GM12878 (cell line): ENCODE data around the gene MTM1. TPM values are rescaled to one million over a fixed set of nuclear protein-coding genes. Genes with fewer than 3 reads are reported as not detected.

Experiments used
- ATF7 ChIP-seq: fragments of 450-650 bp; IDR thresholded peaks from 2 replicates; pipeline ENCODE4 v1.6.1; 2016; ENCODE audit warnings: low read depth, mild to moderate bottlenecking
- BCL3 ChIP-seq: IDR thresholded peaks from 2 replicates; pipeline ENCODE4 v1.6.1; 2011; ENCODE audit warnings: borderline replicate concordance, low read depth, mild to moderate bottlenecking, moderate library complexity, low read length; ENCODE audit not compliant: insufficient read depth, poor library complexity, severe bottlenecking
- BCLAF1 ChIP-seq: fragments of 450-650 bp; IDR thresholded peaks from 2 replicates; pipeline ENCODE4 v1.6.1; 2017; ENCODE audit warnings: antibody characterized with exemption, mild to moderate bottlenecking, moderate library complexity
- BRCA1 ChIP-seq: IDR thresholded peaks from 2 replicates; pipeline ENCODE4 v1.6.1; 2011; ENCODE audit warnings: low read depth, low read length, improper control_type of control experiment
- CBFB ChIP-seq: IDR thresholded peaks from 2 replicates; pipeline ENCODE4 v1.6.1; 2016; ENCODE audit warnings: antibody characterized with exemption, low read depth
- CBX3 ChIP-seq: fragments of 200-600 bp; sonication (generic); IDR thresholded peaks from 2 replicates; pipeline ENCODE4 v1.6.1; 2016; ENCODE audit warnings: low read depth, borderline replicate concordance
- EGR1 ChIP-seq, 2 experiments: IDR thresholded peaks; 1 replicate in 1 of 2; 2 replicates in 1 of 2; pipeline ENCODE4 v1.6.1; 2011 to 2012; ENCODE audit warnings: low read depth in 2 of 2, low read length in 2 of 2, borderline replicate concordance in 1 of 2, mild to moderate bottlenecking in 1 of 2, moderate library complexity in 1 of 2
- ESRRA ChIP-seq: IDR thresholded peaks from 2 replicates; pipeline ENCODE4 v1.6.1; 2012; ENCODE audit warnings: mild to moderate bottlenecking, low read length, improper control_type of control experiment
- ETV6 ChIP-seq, 2 experiments: fragments of 450-650 bp in 1 of 2; IDR thresholded peaks in 1 of 2; conservative IDR thresholded peaks in 1 of 2; 2 replicates each; pipeline ENCODE4 v1.6.1; 2014; ENCODE audit warnings: antibody characterized with exemption in 1 of 2, borderline replicate concordance in 1 of 2, low read depth in 1 of 2, mild to moderate bottlenecking in 1 of 2, moderate library complexity in 1 of 2
- FOXK2 ChIP-seq: fragments of 450-650 bp; IDR thresholded peaks from 2 replicates; pipeline ENCODE4 v1.6.1; 2017; ENCODE audit warnings: mild to moderate bottlenecking, moderate library complexity
- IKZF2 ChIP-seq, 2 experiments: fragments of 450-650 bp; IDR thresholded peaks; 2 replicates each; pipeline ENCODE4 v1.6.1; 2017; ENCODE audit warnings: mild to moderate bottlenecking in 2 of 2, moderate library complexity in 2 of 2
- IRF5 ChIP-seq: fragments of 450-650 bp; IDR thresholded peaks from 2 replicates; pipeline ENCODE4 v1.6.1; 2017; ENCODE audit warnings: borderline replicate concordance
- MEF2B ChIP-seq: fragments of 450-650 bp; IDR thresholded peaks from 2 replicates; pipeline ENCODE4 v1.6.1; 2018; ENCODE audit warnings: mild to moderate bottlenecking, moderate library complexity; ENCODE audit not compliant: partially characterized antibody, poor library complexity, severe bottlenecking
- MTA2 ChIP-seq: fragments of 450-650 bp; IDR thresholded peaks from 2 replicates; pipeline ENCODE4 v1.6.1; 2016; ENCODE audit warnings: low read depth, mild to moderate bottlenecking, moderate library complexity
- NFYA ChIP-seq: IDR thresholded peaks from 2 replicates; pipeline ENCODE4 v1.6.1; 2011; ENCODE audit warnings: low read depth, mild to moderate bottlenecking, low read length, improper control_type of control experiment, borderline replicate concordance
- PKNOX1 ChIP-seq: fragments of 450-650 bp; IDR thresholded peaks from 2 replicates; pipeline ENCODE4 v1.6.1; 2016; ENCODE audit warnings: mild to moderate bottlenecking
- POU2F2 ChIP-seq: IDR thresholded peaks from 3 replicates; pipeline ENCODE4 v1.6.1; 2011; ENCODE audit warnings: low read depth, mild to moderate bottlenecking, low read length, borderline replicate concordance
- RBBP5 ChIP-seq: fragments of 200-600 bp; sonication (generic); conservative IDR thresholded peaks from 2 replicates; pipeline ENCODE4 v1.6.1; 2016
- RFX5 ChIP-seq: IDR thresholded peaks from 2 replicates; pipeline ENCODE4 v1.6.1; 2011; ENCODE audit warnings: low read depth, low read length, improper control_type of control experiment
- SRF ChIP-seq, 2 experiments: IDR thresholded peaks; 2 replicates each; pipeline ENCODE4 v1.6.1; 2011; ENCODE audit warnings: low read depth in 2 of 2, low read length in 2 of 2, mild to moderate bottlenecking in 1 of 2, moderate library complexity in 1 of 2
- TCF3 ChIP-seq: IDR thresholded peaks from 2 replicates; pipeline ENCODE4 v1.6.1; 2012; ENCODE audit warnings: low read depth, mild to moderate bottlenecking, low read length, borderline replicate concordance; ENCODE audit not compliant: insufficient read depth
- ZBED1 ChIP-seq: IDR thresholded peaks from 2 replicates; pipeline ENCODE4 v1.6.1; 2016; ENCODE audit warnings: borderline replicate concordance
- ZNF217 ChIP-seq: fragments of 450-650 bp; IDR thresholded peaks from 2 replicates; pipeline ENCODE4 v1.6.1; 2017; ENCODE audit warnings: antibody characterized with exemption, mild to moderate bottlenecking
- ZSCAN29 ChIP-seq: fragments of 450-650 bp; IDR thresholded peaks from 2 replicates; pipeline ENCODE4 v1.6.1; 2017; ENCODE audit warnings: mild to moderate bottlenecking, moderate library complexity
- polyA plus RNA-seq, 11 experiments: library from polyadenylated mRNA; depleted of rRNA in 4 of 11; unstranded in 6 of 11; stranded (reverse) in 5 of 11; fragments of >200 nt; fragmentation: Nextera tagmentation in 4 of 11; fragmentation: Illumina TruSeq in 1 of 11; extraction: Ambion mirVana in 4 of 11; extraction: Trizol in 1 of 11; gene quantifications; 1 replicate in 1 of 11; 2 replicates in 10 of 11; pipeline versions ENCODE4 v1.2.1 to v1.2.3, GENCODE V29; 2011 to 2016; ENCODE audit warnings: inconsistent platforms in 2 of 11, missing spikeins in 2 of 11, low read depth in 1 of 11
- total RNA-seq, 4 experiments: library from RNA; depleted of rRNA in 3 of 4; stranded (reverse); fragments of >200 nt in 3 of 4; fragmentation: Illumina TruSeq in 1 of 4; extraction: Trizol in 1 of 4; gene quantifications; 2 replicates each; pipeline versions ENCODE4 v1.2.1 to v1.2.3, GENCODE V29; 2013 to 2021

Gene MTM1
- total and polyA plus RNA-seq, 10 of the 15 experiments (the other 5 are each of a cell fraction or from before 2014, with no cell fraction given), result 3.9 to 13.3 (median 8.4) TPM

- TF ChIP-seq MEF2B, result peak; percentile 65
- TF ChIP-seq ETV6 (conservative IDR thresholded peaks at IDR 0.05 in 1 of 2, IDR thresholded peaks at IDR 0.05 in 1 of 2; ENCODE audit: borderline replicate concordance in 1 of 2, low read depth in 1 of 2), result no peak
- TF ChIP-seq ZBED1, result no peak
- peak in 1 of 2 experiments; percentile 51; a peak in 1 of 3 replicates for TF ChIP-seq EGR1 (IDR thresholded peaks at IDR 0.05; ENCODE audit: borderline replicate concordance in 1 of 2, low read depth in 2 of 2, low read length in 2 of 2)
- TF ChIP-seq ATF7, result no peak
- TF ChIP-seq SRF (IDR thresholded peaks at IDR 0.05; ENCODE audit: low read depth in 2 of 2, low read length in 2 of 2), result no peak
- TF ChIP-seq RBBP5, result no peak
- TF ChIP-seq PKNOX1, result no peak
- no peak for TF ChIP-seq ZSCAN29
- no peak for TF ChIP-seq MTA2
- 0 out of 2 replicates have a peak, but pooled peaks have one; percentile 52 for TF ChIP-seq CBFB
- no peak for TF ChIP-seq POU2F2
- no peak for TF ChIP-seq BRCA1
- no peak for TF ChIP-seq BCLAF1
- 0 out of 4 replicates have a peak, but pooled peaks of 1 of the 2 experiments have one; percentile 13 for TF ChIP-seq IKZF2 (IDR thresholded peaks at IDR 0.05)
- TF ChIP-seq ZNF217, result no peak
- no peak for TF ChIP-seq RFX5
- TF ChIP-seq TCF3, result peak; percentile 96
- TF ChIP-seq IRF5, result no peak
- TF ChIP-seq ESRRA, result no peak
- TF ChIP-seq CBX3, result no peak
- peak; percentile 26 for TF ChIP-seq BCL3
- no peak for TF ChIP-seq FOXK2
- no peak for TF ChIP-seq NFYA
Observed at GRCh38 chrX:150693725-150694574, 125.5 kb downstream of the MTM1 start (continued).
